GM12892 (cell line): Measurements from ENCODE around the gene MACROD2.

Experiments
- POLR2A ChIP-seq: IDR thresholded peaks from 2 replicates; pipeline ENCODE4 v1.6.1; 2011; ENCODE audit warnings: low read depth, low read length, control low read depth
- POLR2AphosphoS5 ChIP-seq: IDR thresholded peaks from 2 replicates; pipeline ENCODE4 v1.6.1; 2011; ENCODE audit warnings: low read depth, low read length, control low read depth

DNA sequence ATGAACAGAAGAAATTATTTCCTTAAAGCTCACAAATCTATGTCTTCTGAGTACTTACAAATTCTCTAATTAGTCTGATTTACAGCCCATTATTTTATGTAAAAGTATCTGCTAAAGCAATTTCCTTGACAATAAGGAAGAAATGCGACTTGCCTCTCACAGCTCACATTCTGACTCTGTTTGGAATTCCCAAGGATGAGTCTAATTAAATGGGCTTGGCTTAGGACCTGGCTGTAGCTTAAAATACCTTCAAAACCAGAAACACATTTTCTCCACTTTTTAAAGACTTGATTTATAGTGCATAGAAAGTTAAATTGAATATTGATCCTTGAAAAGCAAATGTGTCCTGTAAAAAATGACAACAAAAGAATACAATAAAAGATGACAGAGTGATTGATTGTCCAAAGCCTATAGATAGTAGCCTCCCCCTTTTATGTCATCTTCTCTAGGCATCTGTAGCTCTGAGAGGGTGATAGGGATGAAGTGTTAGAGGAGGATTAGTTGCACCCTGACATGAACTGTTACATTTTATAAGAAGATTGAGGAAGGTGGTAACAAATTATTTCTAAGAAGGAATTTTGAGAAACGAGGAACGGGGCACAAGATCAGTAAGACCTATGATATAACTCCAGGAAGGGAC is 118.9 kb downstream of the MACROD2 start:
- no peak for TF ChIP-seq POLR2AphosphoS5
- TF ChIP-seq POLR2A: no peak
